MG63 (cell line): ENCODE results near the gene MYLK4. TPM values are rescaled to one million over a fixed set of nuclear protein-coding genes. Genes with fewer than 3 reads are reported as not detected.
A peak's percentile ranks its signal among the peaks of the same experiment; 100 is the strongest.

ENCODE experiments used
- DNase-seq: peaks from one replicate; pipeline ENCODE4 v3.0.0-alpha.2; 2020
- H3K27me3 ChIP-seq: fragments of 250-450 bp; sonication (Bioruptor Pico); 2 replicates; pipeline ENCODE4 v1.5.1; 2020; ENCODE audit warnings: mild to moderate bottlenecking, moderate library complexity
- H3K36me3 ChIP-seq: fragments of 250-450 bp; sonication (Bioruptor Pico); 2 replicates; pipeline ENCODE4 v1.5.1; 2020; ENCODE audit warnings: mild to moderate bottlenecking, moderate library complexity
- H3K4me3 ChIP-seq: fragments of 250-450 bp; sonication (Bioruptor Pico); 2 replicates; pipeline ENCODE4 v1.5.1; 2020; ENCODE audit warnings: mild to moderate bottlenecking, moderate library complexity
- H3K9me3 ChIP-seq: fragments of 250-450 bp; sonication (Bioruptor Pico); 2 replicates; pipeline ENCODE4 v1.5.1; 2020; ENCODE audit warnings: mild to moderate bottlenecking, moderate library complexity
- total RNA-seq: library from RNA; depleted of rRNA; stranded (reverse); fragments of >200 nt; shearing (Covaris generic); gene quantifications from 2 replicates; pipeline ENCODE4 v1.2.3, GENCODE V29; 2014; ENCODE audit warnings: low replicate concordance; rRNA removed

The MYLK4 gene
- total RNA-seq: not detected in 2 replicates

GRCh38 chr6:2750832-2751231, at the start of gene MYLK4:
Gene MYLK4 (minus strand): TSS chr6:2750922. CDS start chr6:2749294, 1,628 bp downstream.
- H3K27me3 ChIP-seq: no peaks in the 10 kb centered on the region; the same call in 1 of the 2 replicates
- DNase-seq: no peak
- no peak within 1 kb of the TSS for H3K4me3 ChIP-seq
- no peaks in the 10 kb centered on the region for H3K36me3 ChIP-seq
- no peaks in the 10 kb centered on the region for H3K9me3 ChIP-seq

GRCh38 chr6:2799936-2800527, 49.3 kb upstream of the MYLK4 start:
- Histone ChIP-seq H3K36me3 (no peaks in the 10 kb centered on the region), H3K27me3 (no peaks in the 10 kb centered on the region), H3K4me3 (no peak overlapping the region), H3K9me3 (no peaks in the 10 kb centered on the region)
- no peak for DNase-seq

- Histone ChIP-seq H3K9me3 (no peaks in the 10 kb centered on the region), H3K27me3 (no peaks in the 10 kb centered on the region), H3K36me3 (no peaks in the 10 kb centered on the region), H3K4me3 (no peak overlapping the region)
- DNase-seq: no peak
Observed at GRCh38 chr6:2798586-2799134, 47.9 kb upstream of the MYLK4 start.

- Histone ChIP-seq H3K27me3 (no peaks in the 10 kb centered on the region), H3K4me3 (no peak overlapping the region), H3K9me3 (no peaks in the 10 kb centered on the region), H3K36me3 (no peaks in the 10 kb centered on the region)
- no peak for DNase-seq
Observed at GRCh38 chr6:2797564-2798031, 46.9 kb upstream of the MYLK4 start.

GRCh38 chr6:2796861-2797260, 46.1 kb upstream of the MYLK4 start:
- H3K4me3 ChIP-seq: no peak overlapping the region
- H3K9me3 ChIP-seq: no peaks in the 10 kb centered on the region
- H3K36me3 ChIP-seq: no peaks in the 10 kb centered on the region
- DNase-seq: no peak
- no peaks in the 10 kb centered on the region for H3K27me3 ChIP-seq

- no peak overlapping the region for H3K4me3 ChIP-seq
- no peaks in the 10 kb centered on the region for H3K36me3 ChIP-seq
- no peaks in the 10 kb centered on the region for H3K9me3 ChIP-seq
- no peak for DNase-seq
- H3K27me3 ChIP-seq: no peaks in the 10 kb centered on the region
Observed at GRCh38 chr6:2795956-2796355, 45.2 kb upstream of the MYLK4 start.

- H3K4me3 ChIP-seq: no peak overlapping the region
- no peak for DNase-seq
Observed at GRCh38 chr6:2795162-2795561, 44.4 kb upstream of the MYLK4 start.

GRCh38 chr6:2794171-2794730, 43.5 kb upstream of the MYLK4 start:
- H3K27me3 ChIP-seq: no peaks in the 10 kb centered on the region
- no peaks in the 10 kb centered on the region for H3K9me3 ChIP-seq
- H3K36me3 ChIP-seq: no peaks in the 10 kb centered on the region
- DNase-seq: no peak
- H3K4me3 ChIP-seq: no peak overlapping the region

More at GRCh38 chr6:2795162-2795561, 44.4 kb upstream of the MYLK4 start:
- no peaks in the 10 kb centered on the region for H3K27me3 ChIP-seq
- no peaks in the 10 kb centered on the region for H3K9me3 ChIP-seq
- H3K36me3 ChIP-seq: no peaks in the 10 kb centered on the region

- no peaks in the 10 kb centered on the region for H3K27me3 ChIP-seq
- no peaks in the 10 kb centered on the region for H3K36me3 ChIP-seq
- no peaks in the 10 kb centered on the region for H3K9me3 ChIP-seq
- no peak overlapping the region for H3K4me3 ChIP-seq
- no peak for DNase-seq
Observed at GRCh38 chr6:2793534-2794151, 42.9 kb upstream of the MYLK4 start.

GRCh38 chr6:2792330-2793110, 41.8 kb upstream of the MYLK4 start:
- DNase-seq: no peak
- Histone ChIP-seq H3K36me3 (no peaks in the 10 kb centered on the region), H3K9me3 (no peaks in the 10 kb centered on the region), H3K27me3 (no peaks in the 10 kb centered on the region), H3K4me3 (no peak overlapping the region)

GRCh38 chr6:2791450-2791974, 40.8 kb upstream of the MYLK4 start:
- DNase-seq: no peak
- H3K4me3 ChIP-seq: no peak overlapping the region
- H3K36me3 ChIP-seq: no peaks in the 10 kb centered on the region
- no peaks in the 10 kb centered on the region for H3K27me3 ChIP-seq
- no peaks in the 10 kb centered on the region for H3K9me3 ChIP-seq

GRCh38 chr6:2790588-2791449, 40.1 kb upstream of the MYLK4 start:
- no peaks in the 10 kb centered on the region for H3K9me3 ChIP-seq
- DNase-seq: peak; percentile 58
- H3K4me3 ChIP-seq: no peak overlapping the region
- no peaks in the 10 kb centered on the region for H3K36me3 ChIP-seq
- H3K27me3 ChIP-seq: no peaks in the 10 kb centered on the region

GRCh38 chr6:2786269-2786668, 35.5 kb upstream of the MYLK4 start:
- no peaks in the 10 kb centered on the region for H3K9me3 ChIP-seq
- no peaks in the 10 kb centered on the region for H3K36me3 ChIP-seq
- H3K27me3 ChIP-seq: no peaks in the 10 kb centered on the region
- no peak overlapping the region for H3K4me3 ChIP-seq
- DNase-seq: no peak

GRCh38 chr6:2784930-2785329, 34.2 kb upstream of the MYLK4 start:
- Histone ChIP-seq H3K36me3 (no peaks in the 10 kb centered on the region; the same call in 1 of the 2 replicates), H3K27me3 (no peaks in the 10 kb centered on the region), H3K4me3 (no peak overlapping the region), H3K9me3 (no peaks in the 10 kb centered on the region)
- DNase-seq: no peak

GRCh38 chr6:2784061-2784460, 33.3 kb upstream of the MYLK4 start:
- no peak for DNase-seq
- H3K4me3 ChIP-seq: no peak overlapping the region
- no peaks in the 10 kb centered on the region for H3K9me3 ChIP-seq
- no peaks in the 10 kb centered on the region for H3K27me3 ChIP-seq
- H3K36me3 ChIP-seq: no peaks in the 10 kb centered on the region; the same call in 1 of the 2 replicates
